ENCODE results near the gene PCIF1.
"Not testable (repeated sequence)": the region's sequence is repeated elsewhere in the genome, so short reads cannot be mapped to it uniquely, and the experiment has no call there.

PCIF1 gene

DNA sequence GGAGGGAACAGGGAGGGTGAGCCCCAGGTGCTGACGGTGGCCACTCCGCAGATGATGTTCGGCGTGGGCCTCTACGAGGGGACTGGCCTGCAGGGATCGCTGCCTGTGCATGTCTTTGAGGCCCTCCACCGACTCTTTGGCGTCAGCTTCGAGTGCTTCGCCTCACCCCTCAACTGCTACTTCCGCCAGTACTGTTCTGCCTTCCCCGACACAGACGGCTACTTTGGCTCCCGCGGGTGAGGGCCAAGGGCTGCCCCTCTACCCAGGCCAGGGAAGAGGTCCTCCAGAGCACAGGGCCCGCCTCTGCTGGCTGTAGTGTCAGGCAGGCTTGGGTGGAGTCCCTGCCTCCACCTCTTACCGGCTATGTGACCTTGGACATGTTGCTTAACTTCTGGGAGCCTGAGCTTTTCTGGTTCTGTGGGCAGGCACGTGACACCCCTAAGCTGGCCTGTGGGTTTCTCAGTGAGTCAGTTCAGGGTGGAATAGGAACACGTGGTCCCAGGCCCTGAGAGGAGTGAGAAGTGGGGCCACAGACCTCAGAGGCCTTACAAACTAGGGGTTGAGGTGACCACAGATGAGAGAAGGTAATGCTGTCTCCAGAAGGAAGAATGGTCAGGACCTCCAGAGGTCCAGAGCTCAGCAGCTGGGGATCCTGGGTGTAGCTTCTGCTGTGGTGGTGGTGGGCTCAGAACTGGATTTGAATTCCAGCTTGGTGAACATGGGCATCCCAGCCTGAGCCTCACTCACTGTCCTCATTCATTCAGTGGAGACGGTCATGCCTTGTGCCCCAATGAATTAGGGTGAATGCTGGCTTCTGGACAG lies 11.9 kb downstream of the PCIF1 start:
- no peak for DNase-seq (ENCODE audit: low read depth in 1 of 2, low spot score in 1 of 2)

GRCh38 chr20:45947110-45947866 lies 12.8 kb downstream of the PCIF1 start:
- DNase-seq (ENCODE audit: low read depth in 1 of 2, low spot score in 1 of 2), result no peak

DNA sequence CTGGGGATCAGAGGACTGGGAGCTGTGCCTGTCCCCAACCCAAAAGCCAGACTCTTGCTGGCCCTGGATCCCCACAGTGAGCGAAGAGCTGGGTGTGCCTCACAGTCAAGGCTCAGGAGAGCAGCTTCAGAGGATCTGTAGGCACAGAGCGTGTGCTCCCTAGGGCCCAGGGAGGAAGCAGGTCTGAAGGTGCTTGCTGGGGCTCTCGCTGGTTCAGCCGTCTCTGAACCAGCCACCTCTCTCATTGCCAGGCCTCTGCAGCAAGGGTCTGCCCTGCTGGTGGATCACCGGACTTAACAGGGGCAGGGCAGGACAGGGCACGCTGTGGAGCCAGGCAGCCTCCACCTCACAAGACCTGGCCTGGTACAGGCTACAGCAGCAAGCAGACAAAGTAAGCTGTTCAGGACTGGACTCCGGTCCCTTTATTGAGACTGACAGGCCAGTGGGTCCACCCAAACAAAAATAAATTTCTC lies 13.8 kb downstream of the PCIF1 start:
- DNase-seq (ENCODE audit: low read depth in 1 of 2, low spot score in 1 of 2), result no peak

DNA sequence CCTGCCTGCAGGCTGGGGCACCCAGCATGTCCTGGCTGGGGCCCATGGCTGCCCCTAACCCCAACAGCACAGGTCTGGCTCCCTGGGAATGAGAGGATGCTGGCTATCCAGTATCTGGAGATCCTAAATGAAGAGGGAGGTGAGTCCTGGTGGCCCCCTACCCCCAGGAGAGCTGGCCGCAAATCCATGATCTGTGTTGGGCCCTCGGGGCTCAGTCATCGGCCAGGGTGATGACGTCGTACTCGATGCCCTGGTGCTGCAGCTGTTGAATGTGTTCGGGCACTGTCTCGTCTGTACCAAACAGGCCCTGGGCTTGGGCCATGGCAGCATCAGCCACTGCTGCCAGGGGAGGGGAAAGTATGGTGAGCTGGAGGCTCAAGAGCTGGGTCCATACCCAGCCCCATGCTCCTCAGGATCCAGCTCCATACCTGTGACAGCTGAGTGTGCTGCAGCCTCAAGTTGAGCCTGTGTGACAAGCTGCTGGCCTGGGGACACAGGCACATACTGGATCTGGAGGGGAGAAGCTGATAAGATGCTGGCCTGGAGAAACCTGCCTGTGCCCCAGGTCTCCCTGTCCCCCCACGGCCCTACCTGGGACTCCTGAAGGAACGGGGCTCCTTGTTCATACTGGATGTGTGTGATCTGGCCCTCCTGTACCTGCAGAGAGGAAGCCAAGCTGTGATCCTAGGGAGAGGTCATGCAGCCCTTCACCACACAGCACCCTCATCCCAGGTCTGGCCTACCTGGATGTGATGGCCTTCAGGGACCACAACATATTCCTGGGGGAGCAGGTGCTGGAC lies 14.5 kb downstream of the PCIF1 start:
- DNase-seq (ENCODE audit: low read depth in 1 of 2, low spot score in 1 of 2), result no peak

- DNase-seq (ENCODE audit: low read depth in 1 of 2, low spot score in 1 of 2), result no peak
Observed at GRCh38 chr20:45949542-45950329, 15.3 kb downstream of the PCIF1 start.

DNA sequence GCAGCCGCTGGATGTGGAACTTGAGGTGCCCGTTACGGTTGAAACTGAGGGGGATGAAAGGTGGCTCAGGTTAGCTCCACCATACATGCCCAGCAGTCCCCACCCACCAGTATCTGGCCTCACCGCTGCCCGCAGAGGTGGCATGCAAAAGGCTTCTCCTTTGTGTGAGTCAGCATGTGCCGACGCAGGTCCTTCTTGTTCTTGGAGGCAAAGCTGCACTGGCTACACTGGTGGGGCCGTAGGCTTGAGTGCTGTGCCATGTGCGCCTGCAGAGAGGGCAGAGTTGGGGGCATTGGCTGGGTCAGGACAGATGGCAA lies 15.8 kb downstream of the PCIF1 start:
- DNase-seq (ENCODE audit: low read depth in 1 of 2, low spot score in 1 of 2), result no peak

- no peak for DNase-seq (ENCODE audit: low read depth in 1 of 2, low spot score in 1 of 2)
Observed at GRCh38 chr20:45951925-45952834, 17.7 kb downstream of the PCIF1 start.

DNA sequence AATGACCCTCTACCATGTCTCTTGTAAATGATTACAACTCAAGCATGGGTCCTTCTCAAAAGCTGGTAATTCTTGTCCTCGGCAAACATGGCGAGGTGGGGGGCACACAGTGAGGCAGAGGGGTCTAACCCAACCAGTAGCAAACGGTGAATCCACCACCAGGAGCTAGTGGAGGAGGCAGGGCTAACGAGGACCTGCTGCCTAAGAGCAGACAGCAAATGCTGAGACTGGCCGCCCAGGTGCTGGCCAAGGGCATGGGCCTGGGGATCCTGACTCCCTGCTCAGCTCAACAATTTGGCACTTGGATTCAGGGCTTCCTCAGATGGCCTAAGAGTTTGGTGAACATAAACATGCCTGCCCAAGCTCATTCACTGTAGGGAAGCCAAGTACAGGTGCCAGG lies 18.4 kb downstream of the PCIF1 start:
- DNase-seq (ENCODE audit: low read depth in 1 of 2, low spot score in 1 of 2), result no peak

DNA sequence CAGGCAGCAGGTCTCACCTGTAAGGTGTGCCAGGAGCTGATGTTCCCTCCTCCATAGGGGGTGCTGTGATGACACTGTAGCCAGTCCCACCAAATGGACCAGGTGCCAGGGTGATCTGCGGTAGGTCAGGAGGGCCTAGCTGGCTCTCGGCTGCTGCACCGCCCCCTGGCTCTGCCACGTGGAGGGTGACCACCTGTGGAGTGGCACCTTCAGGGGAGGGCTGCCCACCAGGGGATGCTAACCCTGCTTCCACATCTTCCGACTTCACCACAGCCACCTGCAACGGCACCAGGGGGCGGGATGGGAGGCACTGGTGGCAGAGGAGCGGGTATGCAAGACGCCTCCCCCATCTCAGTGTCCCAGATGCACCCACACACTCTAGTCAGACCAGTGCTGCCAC lies 19.2 kb downstream of the PCIF1 start:
- no peak for DNase-seq (ENCODE audit: low read depth in 1 of 2, low spot score in 1 of 2)

GRCh38 chr20:45956326-45956725 lies 21.8 kb downstream of the PCIF1 start:
- not testable (repeated sequence) for DNase-seq (ENCODE audit: low read depth in 1 of 2, low spot score in 1 of 2)

- no peak for DNase-seq (ENCODE audit: low read depth in 1 of 2, low spot score in 1 of 2)
Observed at GRCh38 chr20:45957021-45957941, 22.8 kb downstream of the PCIF1 start.

DNA sequence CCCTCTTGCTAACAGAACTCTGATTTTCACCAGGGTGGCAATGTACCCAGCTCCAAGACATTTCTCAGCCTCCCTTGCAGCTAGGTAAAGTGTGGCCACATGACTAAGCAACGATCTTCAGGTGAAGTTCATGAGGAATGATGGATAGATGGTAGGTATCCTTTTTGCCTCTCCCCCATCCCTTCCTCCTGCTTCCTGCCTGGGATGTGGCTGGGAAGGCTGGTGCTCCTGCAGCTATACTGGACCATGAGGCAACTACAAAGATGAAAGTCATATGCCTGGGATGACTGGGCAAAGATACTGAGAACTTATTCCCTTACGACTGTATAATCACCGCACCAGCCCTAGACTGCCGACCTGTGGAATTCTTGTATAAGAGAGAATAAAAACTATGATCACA lies 24.1 kb downstream of the PCIF1 start:
- DNase-seq (ENCODE audit: low read depth in 1 of 2, low spot score in 1 of 2), result no peak

- DNase-seq (ENCODE audit: low read depth in 1 of 2, low spot score in 1 of 2), result no peak
Observed at GRCh38 chr20:45959126-45959525, 24.6 kb downstream of the PCIF1 start.

GRCh38 chr20:45959956-45960630 lies 25.6 kb downstream of the PCIF1 start:
- no peak for DNase-seq (ENCODE audit: low read depth in 1 of 2, low spot score in 1 of 2)

DNA sequence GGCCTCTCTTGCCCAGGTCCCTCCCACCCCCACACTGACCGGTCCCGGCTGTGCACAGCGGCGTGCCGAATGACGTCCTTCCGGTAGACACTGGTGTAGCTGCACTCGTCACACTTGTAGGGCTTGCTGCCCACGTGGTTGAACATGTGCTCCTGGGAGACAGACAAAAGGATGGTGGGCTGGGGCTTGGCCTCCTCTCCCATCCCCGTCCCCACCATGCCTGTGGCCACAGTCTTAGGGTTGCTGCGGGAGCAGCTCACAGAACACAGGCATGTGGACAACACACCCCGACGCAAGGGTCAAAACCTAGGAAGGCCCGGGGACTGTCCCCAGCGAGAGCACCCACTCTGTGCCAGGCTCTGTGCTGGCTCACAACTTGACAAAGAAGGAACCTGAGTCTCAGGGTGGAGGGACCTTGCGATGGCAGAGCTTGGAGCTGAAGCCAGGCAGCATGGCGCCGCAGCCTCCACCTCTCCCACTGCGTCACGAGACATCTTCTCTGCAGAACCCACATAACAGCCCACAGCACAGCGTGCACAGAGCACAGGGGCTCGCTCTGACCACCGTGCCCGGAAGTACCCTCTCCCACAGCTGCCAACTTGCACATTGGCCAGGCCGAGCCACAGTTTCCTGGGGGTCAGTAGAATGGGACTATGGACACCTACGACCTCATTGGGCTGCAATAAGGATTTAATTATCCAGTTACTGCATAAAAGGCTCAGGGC lies 27.7 kb downstream of the PCIF1 start:
- DNase-seq (ENCODE audit: low read depth in 1 of 2, low spot score in 1 of 2), result no peak

DNA sequence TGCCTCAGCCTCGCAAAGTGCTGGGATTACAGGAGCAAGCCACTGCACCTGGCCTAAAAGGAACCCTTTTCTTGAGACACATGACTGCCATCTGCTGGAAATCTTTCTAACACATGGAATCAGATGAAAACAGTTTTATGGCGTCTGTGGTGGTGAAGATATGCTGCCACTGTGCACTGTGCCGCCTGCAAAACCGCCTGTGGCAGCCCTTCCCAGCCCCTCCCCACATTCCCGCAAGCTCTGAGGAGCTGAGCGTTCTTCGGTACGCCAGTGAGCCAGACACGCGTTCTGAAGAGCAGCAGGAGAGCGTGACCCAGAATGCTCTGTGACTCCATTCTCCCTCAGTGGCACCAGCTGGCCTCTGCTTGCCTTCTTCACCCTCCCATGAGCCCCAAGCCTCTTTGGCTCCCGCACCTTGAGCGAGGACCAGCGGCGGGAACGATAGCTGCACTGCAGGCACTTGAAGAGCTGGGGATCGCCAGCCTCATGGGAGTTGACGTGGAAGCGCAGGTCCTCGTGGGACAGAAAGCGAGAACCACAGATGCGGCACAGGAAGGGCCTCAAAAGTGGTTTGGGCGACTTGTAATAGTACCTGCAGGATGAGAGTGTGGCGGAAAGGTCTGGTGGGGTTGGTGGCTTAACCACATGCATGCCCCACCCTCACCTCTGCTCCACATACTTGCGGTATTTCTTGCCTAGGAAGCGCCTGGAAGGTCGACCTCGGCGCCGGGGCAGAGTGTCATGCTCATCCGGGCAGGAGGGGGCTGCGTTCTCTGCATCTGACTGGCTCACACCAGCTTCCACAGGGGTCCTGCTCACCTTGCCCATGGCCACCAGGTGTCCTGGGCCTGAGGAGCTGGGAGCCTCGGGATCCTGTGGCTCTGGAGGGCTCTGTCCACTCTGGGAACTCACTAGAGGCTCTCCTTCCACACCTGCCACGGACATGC lies 28.8 kb downstream of the PCIF1 start:
- DNase-seq (ENCODE audit: low read depth in 1 of 2, low spot score in 1 of 2), result no peak

DNA sequence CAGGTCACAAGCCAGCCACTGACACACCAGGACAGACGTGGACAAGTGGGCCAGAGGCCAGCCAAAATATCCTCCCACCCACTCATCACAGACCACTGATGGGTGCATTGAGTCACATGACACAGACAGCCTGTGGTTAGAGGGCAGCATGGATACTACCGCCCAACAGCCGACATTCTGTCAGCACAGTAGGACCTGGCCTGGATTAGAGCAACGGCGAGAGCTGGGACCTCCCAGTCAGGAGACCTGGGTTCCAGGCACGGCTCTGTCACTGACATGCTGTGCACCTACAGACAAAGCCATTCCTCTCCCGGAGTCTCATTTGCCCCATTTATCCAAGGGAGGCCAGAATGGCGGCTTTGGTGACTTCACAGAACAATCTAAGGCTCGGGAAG lies 29.5 kb downstream of the PCIF1 start:
- DNase-seq (ENCODE audit: low read depth in 1 of 2, low spot score in 1 of 2), result no peak

All from activated CD4-positive, alpha-beta T cell treated with anti-CD3 and anti-CD28 coated beads, Interleukin-2, amount 50 U/mL, for 24 hours (primary cell).